HUES64 (cell line): Measurements from ENCODE around the gene STRA8.

ENCODE experiments used
- H3K27ac ChIP-seq: 2 replicates; pipeline ENCODE4 v1.7.0; 2013; ENCODE audit warnings: low read depth, low read length, inconsistent platforms
- H3K27me3 ChIP-seq: 2 replicates; pipeline ENCODE4 v1.6.1; 2013; ENCODE audit warnings: mild to moderate bottlenecking, low read length; ENCODE audit not compliant: insufficient read depth
- H3K36me3 ChIP-seq: 2 replicates; pipeline ENCODE4 v1.6.1; 2013; ENCODE audit warnings: mild to moderate bottlenecking, low read length; ENCODE audit not compliant: insufficient read depth
- H3K4me1 ChIP-seq: 2 replicates; pipeline ENCODE4 v1.6.1; 2013; ENCODE audit warnings: mild to moderate bottlenecking, low read length, moderate library complexity; ENCODE audit not compliant: insufficient read depth
- H3K4me3 ChIP-seq: 2 replicates; pipeline ENCODE4 v1.5.1; 2013; ENCODE audit warnings: mild to moderate bottlenecking, low read length, moderate library complexity
- H3K9ac ChIP-seq: 2 replicates; pipeline ENCODE4 v1.6.1; 2013; ENCODE audit warnings: mild to moderate bottlenecking, low read depth, low read length
- H3K9me3 ChIP-seq: 2 replicates; pipeline ENCODE4 v1.6.1; 2013; ENCODE audit warnings: low read depth, low read length; ENCODE audit not compliant: insufficient read depth
- WGBS: fragments of 150-250, 120-280 bp; methylation state at CpG from one replicate; pipeline ENCODE4 v1.1.7; 2013; ENCODE audit warnings: missing lambda C conversion rate; 5-methylcytosine and 5-hydroxymethylcytosine counted together

Gene STRA8

DNA sequence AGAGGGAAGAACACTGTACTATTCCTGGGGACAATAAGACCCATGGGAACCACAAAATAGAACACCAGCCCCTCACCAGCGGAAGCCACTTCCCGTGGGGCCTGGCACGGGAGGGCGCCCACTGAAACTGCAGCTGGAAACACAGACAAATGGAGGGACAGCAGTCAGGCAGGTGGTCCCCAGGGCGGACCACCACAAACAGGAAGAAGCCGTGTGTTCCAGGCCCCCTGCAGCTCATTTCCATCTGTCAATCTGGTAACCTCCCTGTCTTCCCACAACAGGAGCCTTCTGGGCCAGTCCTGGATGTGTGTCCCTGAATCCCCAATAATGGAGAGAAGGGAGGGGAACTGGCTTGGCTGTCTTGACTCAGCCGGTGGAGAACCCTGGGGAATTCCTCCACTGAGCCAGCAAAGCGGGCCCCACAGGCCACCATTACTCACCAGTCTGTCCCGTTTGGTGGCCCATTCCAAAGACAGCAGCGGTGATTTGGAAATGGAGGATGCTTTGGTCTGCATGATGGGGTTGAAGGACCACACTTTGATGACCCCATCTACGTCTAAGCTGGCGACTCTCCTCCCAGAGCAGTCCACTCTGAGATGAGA, 39.0 kb upstream of the STRA8 start:
- no peak overlapping the region for H3K4me3 ChIP-seq
- H3K27ac ChIP-seq, result no peak overlapping the region
- peaks cover 4% of the 10 kb centered on the region; the same call in 1 of the 2 replicates for H3K4me1 ChIP-seq
- peaks cover 17% of the 10 kb centered on the region; the same call in 1 of the 2 replicates for H3K36me3 ChIP-seq
- no peaks in the 10 kb centered on the region for H3K9me3 ChIP-seq
- H3K27me3 ChIP-seq, result no peaks in the 10 kb centered on the region
- no peak overlapping the region for H3K9ac ChIP-seq
- WGBS, result 93% methylated on average over 12 of the region's 12 CpGs

DNA sequence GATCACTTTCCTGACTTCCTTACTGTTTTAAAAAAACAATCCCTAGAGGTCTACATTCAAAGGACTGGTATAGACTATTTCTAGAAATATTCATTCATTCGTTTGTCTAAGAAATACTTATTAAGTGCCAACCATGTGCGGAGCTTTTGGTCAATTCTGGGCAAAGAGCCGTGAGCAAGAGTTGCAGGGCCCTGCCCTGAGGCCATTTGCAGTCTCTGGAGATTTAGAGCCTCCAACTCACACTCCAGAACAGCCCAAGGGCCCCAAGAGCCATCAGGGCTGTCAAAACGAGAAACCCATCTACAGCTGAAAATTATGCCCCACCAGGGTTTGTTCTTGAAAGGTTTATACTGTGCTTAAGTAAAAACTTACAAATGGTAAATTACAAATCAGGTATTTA, 38.5 kb upstream of the STRA8 start:
- Histone ChIP-seq H3K9me3 (no peaks in the 10 kb centered on the region), H3K4me1 (peaks cover 10% of the 10 kb centered on the region; the same call in 1 of the 2 replicates), H3K9ac (no peak overlapping the region), H3K36me3 (peaks cover 17% of the 10 kb centered on the region; the same call in 1 of the 2 replicates), H3K27ac (no peak overlapping the region), H3K27me3 (no peaks in the 10 kb centered on the region), H3K4me3 (no peak overlapping the region)
- 98% methylated on average over 3 of the region's 4 CpGs for WGBS

GRCh38 chr7:135195968-135196629, 37.5 kb upstream of the STRA8 start:
- H3K4me3 ChIP-seq, result no peak overlapping the region
- H3K36me3 ChIP-seq, result peaks cover 17% of the 10 kb centered on the region; the same call in 1 of the 2 replicates
- no peaks in the 10 kb centered on the region for H3K9me3 ChIP-seq
- 95% methylated on average over 14 of the region's 14 CpGs for WGBS
- no peak overlapping the region for H3K27ac ChIP-seq
- H3K27me3 ChIP-seq, result no peaks in the 10 kb centered on the region
- H3K4me1 ChIP-seq, result peaks cover 12% of the 10 kb centered on the region; the same call in 1 of the 2 replicates
- no peak overlapping the region for H3K9ac ChIP-seq

DNA sequence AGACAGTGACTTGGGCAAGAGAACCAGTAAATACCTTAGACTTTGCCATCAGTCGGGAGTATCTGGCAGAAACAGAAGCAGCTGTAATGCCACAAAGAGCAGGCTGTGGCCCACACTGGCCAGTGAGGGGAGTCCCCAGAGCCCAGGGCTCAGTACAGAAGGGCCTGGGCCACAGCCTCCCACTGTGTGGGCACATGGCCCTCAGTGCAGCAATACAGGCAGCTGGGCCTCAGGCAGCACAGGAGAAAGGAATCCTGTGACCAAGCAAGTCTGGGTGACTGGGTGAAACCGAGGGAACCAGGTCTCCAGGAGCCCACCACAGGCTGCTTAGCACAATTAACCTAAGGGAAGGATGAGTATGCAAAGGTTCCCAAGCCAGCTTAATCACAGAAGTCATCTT, 36.3 kb upstream of the STRA8 start:
- no peak overlapping the region for H3K4me3 ChIP-seq
- 97% methylated on average over 2 of the region's 2 CpGs for WGBS
- peaks cover 12% of the 10 kb centered on the region; the same call in 1 of the 2 replicates for H3K4me1 ChIP-seq
- no peaks in the 10 kb centered on the region for H3K9me3 ChIP-seq
- H3K27me3 ChIP-seq, result no peaks in the 10 kb centered on the region
- H3K36me3 ChIP-seq, result peaks cover 17% of the 10 kb centered on the region; the same call in 1 of the 2 replicates
- no peak overlapping the region for H3K27ac ChIP-seq
- H3K9ac ChIP-seq, result no peak overlapping the region

DNA sequence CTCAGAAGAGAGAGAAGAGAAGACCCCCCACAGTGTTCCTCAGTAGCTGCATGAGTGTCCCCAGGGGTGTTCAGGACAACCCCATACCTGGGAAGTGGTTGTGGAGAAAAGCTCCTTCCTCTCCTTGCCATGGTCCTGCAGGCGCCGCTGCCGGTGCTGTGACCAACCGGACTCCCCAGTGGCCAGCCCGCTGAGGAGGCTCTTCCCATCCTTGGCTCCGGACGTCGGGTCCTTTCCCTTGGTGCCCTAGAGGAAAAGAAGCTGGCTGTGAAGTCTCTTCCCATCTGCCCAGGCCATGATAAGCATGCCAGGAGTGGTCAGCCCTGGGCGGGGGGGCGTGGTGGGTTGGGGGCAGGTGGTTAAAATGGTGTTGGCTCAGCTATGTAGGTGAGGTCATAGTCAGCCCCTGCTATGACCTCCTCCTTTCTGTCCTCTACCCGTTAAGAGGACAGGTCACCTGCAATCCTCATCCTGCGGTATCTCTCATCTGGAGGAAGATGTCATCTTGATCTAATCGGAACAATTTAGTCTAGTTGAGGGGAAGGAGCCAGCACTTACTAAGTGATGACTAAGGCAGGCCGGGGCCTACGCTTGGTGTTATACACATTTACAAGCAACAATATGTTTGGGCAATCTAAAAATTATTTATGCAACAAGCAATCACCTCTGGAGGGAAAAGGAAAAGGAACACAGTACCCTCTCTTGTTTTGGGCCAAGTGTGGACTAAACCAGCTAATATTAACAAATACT, 35.6 kb upstream of the STRA8 start:
- Histone ChIP-seq H3K9ac (no peak overlapping the region), H3K4me1 (peaks cover 12% of the 10 kb centered on the region; the same call in 1 of the 2 replicates), H3K9me3 (no peaks in the 10 kb centered on the region), H3K36me3 (peaks cover 15% of the 10 kb centered on the region), H3K27ac (no peak overlapping the region), H3K4me3 (no peak overlapping the region), H3K27me3 (no peaks in the 10 kb centered on the region)
- WGBS, result 96% methylated on average over 15 of the region's 15 CpGs

GRCh38 chr7:135199439-135199838, 34.2 kb upstream of the STRA8 start:
- no peak overlapping the region for H3K9ac ChIP-seq
- H3K4me3 ChIP-seq, result no peak overlapping the region
- 90% methylated on average over 4 of the region's 4 CpGs for WGBS
- H3K36me3 ChIP-seq, result peaks cover 18% of the 10 kb centered on the region
- H3K27ac ChIP-seq, result no peak overlapping the region
- no peaks in the 10 kb centered on the region for H3K9me3 ChIP-seq
- no peaks in the 10 kb centered on the region for H3K27me3 ChIP-seq
- peaks cover 12% of the 10 kb centered on the region; the same call in 1 of the 2 replicates for H3K4me1 ChIP-seq

DNA sequence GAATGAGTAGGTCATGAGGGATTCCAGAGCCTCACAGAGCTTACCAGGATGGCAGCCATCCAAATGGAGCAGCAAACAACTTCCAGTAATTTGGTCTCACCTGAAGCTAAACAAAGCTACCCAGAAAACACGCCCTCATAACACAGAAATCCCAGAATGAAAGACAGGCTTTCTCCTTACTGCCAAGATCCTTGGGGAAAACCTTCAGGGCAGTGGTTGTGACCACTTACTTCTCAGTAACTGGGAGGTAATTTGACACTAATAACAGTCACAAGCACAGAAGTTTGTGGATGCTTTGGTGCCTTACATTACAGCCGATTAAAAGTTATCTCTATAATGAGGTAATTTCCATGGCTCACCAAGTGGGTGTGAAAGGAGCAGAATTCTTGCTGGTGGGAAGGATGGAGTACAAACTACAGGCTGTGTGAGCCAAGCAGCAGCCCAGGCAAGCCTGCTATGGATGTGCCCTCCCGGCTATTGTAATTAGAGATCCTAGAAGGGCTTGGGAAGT, 32.8 kb upstream of the STRA8 start:
- no peak overlapping the region for H3K9ac ChIP-seq
- no peak overlapping the region for H3K4me3 ChIP-seq
- peaks cover 23% of the 10 kb centered on the region for H3K36me3 ChIP-seq
- H3K4me1 ChIP-seq, result peaks cover 12% of the 10 kb centered on the region; the same call in 1 of the 2 replicates
- no peak overlapping the region for H3K27ac ChIP-seq
- no peaks in the 10 kb centered on the region for H3K9me3 ChIP-seq
- no peaks in the 10 kb centered on the region for H3K27me3 ChIP-seq
- WGBS, result 95% methylated on average over 2 of the region's 3 CpGs

GRCh38 chr7:135201350-135201749, 32.3 kb upstream of the STRA8 start:
- Histone ChIP-seq H3K36me3 (peaks cover 21% of the 10 kb centered on the region), H3K27me3 (no peaks in the 10 kb centered on the region), H3K27ac (no peak overlapping the region), H3K4me3 (no peak overlapping the region), H3K4me1 (peaks cover 12% of the 10 kb centered on the region; the same call in 1 of the 2 replicates), H3K9ac (no peak overlapping the region), H3K9me3 (no peaks in the 10 kb centered on the region)
- WGBS, result 94% methylated on average over 2 of the region's 2 CpGs

DNA sequence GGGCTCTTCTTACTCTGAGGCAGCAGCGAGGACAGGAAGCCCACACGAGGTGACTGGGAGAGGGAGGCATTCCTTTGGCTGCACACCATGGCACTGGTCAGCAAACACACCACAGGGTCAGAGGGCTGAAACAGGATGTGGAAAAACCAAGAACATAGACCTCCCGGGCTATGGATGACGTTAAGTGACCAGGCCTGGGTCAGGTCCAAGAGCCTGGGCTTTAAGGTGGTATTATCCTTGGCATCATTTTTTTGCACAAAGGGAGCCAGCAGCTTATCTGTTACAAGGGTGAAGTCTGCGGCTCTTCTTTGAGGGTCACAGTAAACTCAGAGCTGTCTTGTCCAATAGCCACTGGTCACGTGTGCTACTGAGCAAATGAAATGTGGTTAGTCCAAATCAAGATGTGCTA, 29.3 kb upstream of the STRA8 start:
- H3K9me3 ChIP-seq, result no peaks in the 10 kb centered on the region
- WGBS, result 93% methylated on average over 6 of the region's 6 CpGs
- H3K4me1 ChIP-seq, result peaks cover 10% of the 10 kb centered on the region; the same call in 1 of the 2 replicates
- H3K4me3 ChIP-seq, result no peak overlapping the region
- no peaks in the 10 kb centered on the region for H3K27me3 ChIP-seq
- H3K27ac ChIP-seq, result no peak overlapping the region
- no peak overlapping the region for H3K9ac ChIP-seq
- peaks cover 10% of the 10 kb centered on the region for H3K36me3 ChIP-seq

DNA sequence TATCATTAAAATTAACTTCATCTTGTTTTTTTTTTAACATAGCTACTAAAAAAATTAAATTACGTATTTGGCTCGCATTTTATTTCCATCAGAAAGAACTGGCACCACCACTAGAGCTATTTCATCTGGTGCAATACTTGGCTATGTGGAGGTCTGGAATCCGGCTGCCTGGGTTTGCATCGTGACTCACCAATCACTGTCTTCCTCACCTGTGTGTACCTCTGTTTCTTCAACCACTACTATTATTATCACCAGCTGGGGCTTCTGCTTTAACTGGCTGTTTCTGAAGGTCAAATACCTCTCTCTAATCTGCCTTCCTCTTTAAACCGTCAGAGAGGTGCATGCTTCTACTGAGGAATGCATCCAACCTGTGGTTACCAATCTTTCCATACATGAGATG, 28.8 kb upstream of the STRA8 start:
- Histone ChIP-seq H3K36me3 (peaks cover 10% of the 10 kb centered on the region), H3K27ac (no peak overlapping the region), H3K4me1 (0 out of 2 replicates have a peak, but pooled peaks cover 5% of the 10 kb centered on the region)

DNA sequence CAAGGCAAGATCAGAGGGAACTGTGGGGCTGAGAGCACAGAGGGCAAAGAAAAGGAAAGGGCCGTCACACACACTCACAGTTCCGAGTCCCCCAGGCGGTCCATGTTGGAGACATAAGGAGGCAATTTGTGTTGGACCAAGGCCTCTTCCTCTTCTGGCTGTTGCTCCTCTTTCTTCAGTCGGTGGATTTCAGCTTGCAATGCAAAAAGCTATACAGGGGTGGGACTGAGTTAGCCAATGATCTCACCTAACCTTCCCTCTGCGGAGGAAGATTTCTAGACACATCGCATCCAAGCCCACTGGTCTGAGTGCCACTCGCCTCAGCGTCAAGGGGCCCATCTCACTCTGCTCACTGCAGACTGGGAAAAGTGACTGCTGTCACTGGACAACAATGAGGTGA, 27.8 kb upstream of the STRA8 start:
- 97% methylated on average over 8 of the region's 8 CpGs for WGBS
- H3K36me3 ChIP-seq, result peaks cover 10% of the 10 kb centered on the region
- H3K4me3 ChIP-seq, result no peak overlapping the region
- no peaks in the 10 kb centered on the region for H3K4me1 ChIP-seq
- no peak overlapping the region for H3K9ac ChIP-seq
- no peaks in the 10 kb centered on the region for H3K9me3 ChIP-seq
- peaks cover 7% of the 10 kb centered on the region for H3K27me3 ChIP-seq
- H3K27ac ChIP-seq, result no peak overlapping the region

More for the DNA sequence above, 28.8 kb upstream of the STRA8 start:
- Histone ChIP-seq H3K27me3 (no peaks in the 10 kb centered on the region), H3K9me3 (no peaks in the 10 kb centered on the region), H3K9ac (no peak overlapping the region), H3K4me3 (no peak overlapping the region)
- 94% methylated on average over 5 of the region's 5 CpGs for WGBS
